ENCODE data around the gene COX7B2. TPM values are rescaled to one million over a fixed set of nuclear protein-coding genes. Genes with fewer than 3 reads are reported as not detected.

The COX7B2 gene
- total and polyA plus RNA-seq, 2 donors (not counting 1 experiment from before 2014, with no cell fraction given): not detected

- intact Hi-C loops (cut with micrococcal nuclease): no loop called here
- ATAC-seq (ENCODE audit: low read depth): no peak
- H4K20me1 ChIP-seq (ENCODE audit: control insufficient read depth, insufficient read depth, low read length, poor library complexity, severe bottlenecking): no peaks in the 10 kb centered on the region
Measured at GRCh38 chr4:46830971-46831454, 78.0 kb downstream of the COX7B2 start.

GRCh38 chr4:46820154-46820553 lies 88.9 kb downstream of the COX7B2 start:
- no peak for DNase-seq
- Histone ChIP-seq H3K9ac (ENCODE audit: low read length) (no peak overlapping the region), H3K4me1 (ENCODE audit: control insufficient read depth in 2 of 2, insufficient read depth in 2 of 2, low read length in 2 of 2) (no peaks in the 10 kb centered on the region), H3K4me2 (replicated peaks; ENCODE audit: low read depth, low read length, poor library complexity, severe bottlenecking) (no peak overlapping the region), H2AFZ (ENCODE audit: insufficient read depth, low read depth, low read length, poor library complexity, severe bottlenecking) (no peak overlapping the region), H3K27me3 (replicated peaks in 1 of 4; ENCODE audit: control extremely low read depth in 1 of 4, control insufficient read depth in 3 of 4, insufficient read depth in 4 of 4, low read length in 3 of 4) (no peaks in the 10 kb centered on the region), H3K4me3 (ENCODE audit: control extremely low read depth in 1 of 5, extremely low read depth in 1 of 5, insufficient read depth in 1 of 5, low read depth in 2 of 5, low read length in 4 of 5) (no peak overlapping the region), H4K20me1 (ENCODE audit: control insufficient read depth, insufficient read depth, low read length, poor library complexity, severe bottlenecking) (no peaks in the 10 kb centered on the region), H3K79me2 (ENCODE audit: control insufficient read depth, insufficient read depth, low read length) (no peaks in the 10 kb centered on the region), H3K9me3 (ENCODE audit: control extremely low read depth in 1 of 3, control insufficient read depth in 2 of 3, insufficient read depth in 1 of 3, low read length in 2 of 3) (no peaks in the 10 kb centered on the region), H3K27ac (ENCODE audit: low read length in 2 of 2) (no peak overlapping the region), H3K36me3 (replicated peaks in 1 of 2; ENCODE audit: control extremely low read depth in 1 of 2, control insufficient read depth in 1 of 2, extremely low read depth in 1 of 2, insufficient read depth in 2 of 2, low read length in 1 of 2) (no peaks in the 10 kb centered on the region)
- TF ChIP-seq CTCF (IDR thresholded peaks at IDR 0.05): no peak
- no peak for TF ChIP-seq EZH2 (IDR thresholded peaks at IDR 0.05; ENCODE audit: borderline replicate concordance, insufficient read depth, low read depth, low read length, poor library complexity, severe bottlenecking)
- Mint-ChIP-seq H3K27ac (no peak overlapping the region), H3K27me3 (no peaks in the 10 kb centered on the region), H3K9me3 (ENCODE audit: insufficient read depth) (no peaks in the 10 kb centered on the region), H3K4me1 (no peaks in the 10 kb centered on the region), H3K4me3 (no peak overlapping the region)
- ChIA-PET POLR2A (no interaction called here), CTCF (no interaction called here)
- ATAC-seq (ENCODE audit: low read depth): no peak
- 87% methylated on average over 3 of the region's 6 CpGs for WGBS (ENCODE audit: insufficient coverage)
- intact Hi-C loops (cut with micrococcal nuclease): no loop called here

More at GRCh38 chr4:46830971-46831454, 78.0 kb downstream of the COX7B2 start:
- 95% methylated on average over 17 of the region's 24 CpGs for WGBS (ENCODE audit: insufficient coverage)
- TF ChIP-seq CTCF (IDR thresholded peaks at IDR 0.05) (no peak), EZH2 (IDR thresholded peaks at IDR 0.05; ENCODE audit: borderline replicate concordance, insufficient read depth, low read depth, low read length, poor library complexity, severe bottlenecking) (no peak)
- no peak overlapping the region for H3K4me2 ChIP-seq (replicated peaks; ENCODE audit: low read depth, low read length, poor library complexity, severe bottlenecking)
- H3K27ac Mint-ChIP-seq: no peak overlapping the region
- CTCF ChIA-PET: interaction anchor here (0.6 kb wide), 1 partner anchor 13 kb away, joined by 4 read pairs; no protein-coding TSS in a partner anchor
- no peak overlapping the region for H3K4me3 Mint-ChIP-seq
- no peak overlapping the region for H3K27ac ChIP-seq (ENCODE audit: low read length in 2 of 2)
- H3K27me3 Mint-ChIP-seq: no peaks in the 10 kb centered on the region
- DNase-seq: no peak
- peaks cover 0 to 8% (median 0%) of the 10 kb centered on the region in 3 donors for H3K9me3 ChIP-seq (ENCODE audit: control extremely low read depth in 1 of 3, control insufficient read depth in 2 of 3, insufficient read depth in 1 of 3, low read length in 2 of 3)
- H3K4me1 ChIP-seq (ENCODE audit: control insufficient read depth in 2 of 2, insufficient read depth in 2 of 2, low read length in 2 of 2): no peaks in the 10 kb centered on the region
- no peaks in the 10 kb centered on the region for H3K4me1 Mint-ChIP-seq
- H3K79me2 ChIP-seq (ENCODE audit: control insufficient read depth, insufficient read depth, low read length): no peaks in the 10 kb centered on the region
- H3K4me3 ChIP-seq (ENCODE audit: control extremely low read depth in 1 of 5, extremely low read depth in 1 of 5, insufficient read depth in 1 of 5, low read depth in 2 of 5, low read length in 4 of 5): no peak overlapping the region
- H3K36me3 ChIP-seq (replicated peaks in 1 of 2; ENCODE audit: control extremely low read depth in 1 of 2, control insufficient read depth in 1 of 2, extremely low read depth in 1 of 2, insufficient read depth in 2 of 2, low read length in 1 of 2): no peaks in the 10 kb centered on the region
- no peak overlapping the region for H3K9ac ChIP-seq (ENCODE audit: low read length)
- POLR2A ChIA-PET: no interaction called here
- no peak overlapping the region for H2AFZ ChIP-seq (ENCODE audit: insufficient read depth, low read depth, low read length, poor library complexity, severe bottlenecking)
- H3K27me3 ChIP-seq (replicated peaks in 1 of 4; ENCODE audit: control extremely low read depth in 1 of 4, control insufficient read depth in 3 of 4, insufficient read depth in 4 of 4, low read length in 3 of 4): no peaks in the 10 kb centered on the region
- peaks cover 3% of the 10 kb centered on the region for H3K9me3 Mint-ChIP-seq (ENCODE audit: insufficient read depth)

Measured in B cell (primary cell).